Testis (tissue), 2 donors: Measurements from ENCODE around the gene DNAH9.

Experiments used
- CTCF ChIP-seq, 3 experiments: fragments of 450-650 bp in 2 of 3; fragments of 200-600 bp in 1 of 3; sonication (generic) in 1 of 3; IDR thresholded peaks; one replicate each; pipeline ENCODE4 v1.5.1; 2016 to 2019; ENCODE audit warnings: antibody characterized with exemption in 3 of 3, mild to moderate bottlenecking in 2 of 3, moderate library complexity in 1 of 3
- POLR2A ChIP-seq: fragments of 450-650 bp; IDR thresholded peaks from one replicate; pipeline ENCODE4 v1.6.1; 2017; ENCODE audit warnings: antibody characterized with exemption, mild to moderate bottlenecking, moderate library complexity

- TF ChIP-seq POLR2A (no peak), CTCF (IDR thresholded peaks at IDR 0.05) (no peak)
Observed at GRCh38 chr17:11954936-11955335, 356.7 kb downstream of the DNAH9 start.
